Measurements from ENCODE around the gene INTS6.

The INTS6 gene

DNA sequence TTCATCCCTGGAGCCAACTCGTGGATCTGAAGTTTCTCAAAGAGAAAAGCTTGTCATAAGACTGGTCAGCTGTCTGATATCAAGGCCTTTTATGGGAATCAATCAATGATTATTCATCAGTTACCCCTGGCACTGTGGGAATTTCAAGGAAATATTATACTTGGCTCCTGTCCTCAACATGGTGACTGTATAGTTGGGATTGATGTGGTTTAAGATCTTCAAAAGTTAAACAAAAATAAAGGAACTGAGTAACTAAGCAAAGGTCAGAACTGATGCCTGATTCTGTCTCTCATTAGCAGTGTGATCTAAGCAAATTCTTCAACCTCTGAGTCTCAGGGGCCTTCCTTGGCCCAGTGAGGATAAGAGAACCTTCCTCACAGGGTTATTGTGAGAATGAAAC is 135.6 kb downstream of the INTS6 start:
- DNase-seq (ENCODE audit: low spot score): peak; percentile 14

DNA sequence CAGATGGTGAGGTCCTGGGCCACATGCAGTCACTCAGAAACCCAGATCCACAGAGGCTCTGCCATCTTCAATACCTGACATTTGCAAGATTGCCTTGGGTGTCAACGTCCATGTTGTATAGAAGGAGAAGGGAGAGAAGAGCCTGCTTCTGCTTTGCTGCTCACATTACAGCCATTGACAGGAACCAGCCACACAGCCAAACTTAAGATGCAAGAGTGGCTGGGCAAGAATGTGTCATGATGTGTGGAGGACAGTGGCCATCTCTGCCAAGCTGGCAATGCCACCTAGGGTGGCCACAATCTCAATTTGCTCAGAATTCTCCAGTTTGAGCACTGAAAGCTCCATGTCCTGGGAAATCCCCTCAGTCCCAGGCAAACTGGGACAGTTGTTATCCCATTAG is 139.2 kb downstream of the INTS6 start:
- no peak for DNase-seq (ENCODE audit: low spot score)

DNA sequence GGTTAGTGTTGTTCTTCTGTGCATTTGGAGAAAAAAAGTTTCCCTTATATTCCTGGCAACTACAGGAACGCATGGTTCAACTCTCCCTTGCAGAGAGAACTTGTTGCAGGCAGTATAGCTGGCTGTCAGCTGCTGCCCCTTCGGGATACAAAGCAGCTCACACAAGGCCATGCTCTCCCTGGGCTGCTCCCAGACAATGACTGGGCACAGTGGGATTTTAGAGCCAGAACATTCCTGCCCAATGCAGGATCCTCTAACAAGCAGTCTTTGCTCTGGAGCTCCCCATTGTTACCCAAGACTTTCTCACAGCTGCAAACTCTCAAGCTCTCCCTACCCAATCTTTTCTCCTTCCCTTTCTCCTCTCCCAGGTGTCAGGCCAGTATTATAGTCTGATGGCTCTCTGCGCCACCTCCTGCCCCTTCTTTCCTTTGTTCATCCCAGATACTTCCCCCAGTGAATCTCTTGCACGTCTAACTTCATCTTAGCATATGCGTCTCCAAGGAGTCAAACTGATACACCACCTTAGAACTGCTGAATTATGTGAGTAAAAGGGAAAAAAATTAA is 140.8 kb downstream of the INTS6 start:
- no peak for DNase-seq (ENCODE audit: low spot score)
